WTC11 (cell line): Measurements from ENCODE around the gene SPATA9. TPM values are rescaled to one million over a fixed set of nuclear protein-coding genes. Genes with fewer than 3 reads are reported as not detected.

Source experiments
- ATAC-seq: fragments of 200-7000 bp; cut with Tn5 transposase; 2 replicates; pipeline ENCODE4 v1.10.0; 2021; ENCODE audit warnings: mild to moderate bottlenecking, moderate library complexity
- CTCF ChIA-PET: fragments of 300-600 bp; sonication (Branson Sonifier 250); formaldehyde crosslinking; loops from one replicate; lab custom pipeline; 2021; ENCODE audit warnings: antibody characterized with exemption; lab: Charles Lee
- POLR2A ChIA-PET: fragments of 350-600 bp; sonication (Branson Sonifier 250); formaldehyde crosslinking; loops from one replicate; lab custom pipeline; 2021; ENCODE audit warnings: antibody characterized with exemption; lab: Charles Lee
- DNase-seq: peaks from one replicate; pipeline ENCODE4 v3.0.0; 2021; ENCODE audit warnings: low spot score
- H3K27ac Mint-ChIP-seq: 2 replicates; pipeline ENCODE4 v1.8.0; 2021; ENCODE audit warnings: mixed read lengths
- H3K27me3 Mint-ChIP-seq: 2 replicates; pipeline ENCODE4 v1.8.0; 2021; ENCODE audit warnings: low read depth, mild to moderate bottlenecking, moderate library complexity, mixed read lengths
- H3K36me3 Mint-ChIP-seq: 2 replicates; pipeline ENCODE4 v1.8.0; 2021; ENCODE audit warnings: mixed read lengths
- H3K4me1 Mint-ChIP-seq: 2 replicates; pipeline ENCODE4 v1.8.0; 2022; ENCODE audit warnings: mixed read lengths
- H3K4me3 Mint-ChIP-seq: 2 replicates; pipeline ENCODE4 v1.8.0; 2021; ENCODE audit warnings: mild to moderate bottlenecking, moderate library complexity, mixed read lengths
- H3K9me3 Mint-ChIP-seq: 2 replicates; pipeline ENCODE4 v1.8.0; 2021; ENCODE audit warnings: mixed read lengths
- CREM ChIP-seq: sonication (generic); formaldehyde crosslinking; IDR thresholded peaks from 2 replicates; pipeline ENCODE4 v1.8.1; 2022; ENCODE audit warnings: mild to moderate bottlenecking, missing genetic modification reagents, moderate library complexity
- E2F1 ChIP-seq: sonication (generic); formaldehyde crosslinking; IDR thresholded peaks from 2 replicates; pipeline ENCODE4 v1.8.0; 2022; ENCODE audit warnings: mild to moderate bottlenecking, missing genetic modification reagents
- ESRRA ChIP-seq: sonication (generic); formaldehyde crosslinking; IDR thresholded peaks from 2 replicates; pipeline ENCODE4 v1.8.1; 2022; ENCODE audit warnings: mild to moderate bottlenecking, missing genetic modification reagents, borderline replicate concordance
- GABPB1 ChIP-seq: sonication (generic); formaldehyde crosslinking; IDR thresholded peaks from 2 replicates; pipeline ENCODE4 v1.8.1; 2023; ENCODE audit warnings: mild to moderate bottlenecking, missing genetic modification reagents
- HMGA2 ChIP-seq: fragments of 250-450 bp; sonication (Bioruptor Pico); IDR thresholded peaks from 2 replicates; pipeline ENCODE4 v1.4.0; 2021; ENCODE audit warnings: mild to moderate bottlenecking, moderate library complexity
- IRF2 ChIP-seq: sonication (generic); formaldehyde crosslinking; IDR thresholded peaks from 2 replicates; pipeline ENCODE4 v1.8.0; 2022; ENCODE audit warnings: low read depth, missing genetic modification reagents, borderline replicate concordance
- JAZF1 ChIP-seq: fragments of 250-450 bp; sonication (Bioruptor Pico); IDR thresholded peaks from 2 replicates; pipeline ENCODE4 v1.9.0; 2021; ENCODE audit warnings: moderate library complexity, mild to moderate bottlenecking, inconsistent platforms
- MAX ChIP-seq: sonication (generic); formaldehyde crosslinking; IDR thresholded peaks from 2 replicates; pipeline ENCODE4 v1.8.0; 2022; ENCODE audit warnings: mild to moderate bottlenecking, missing genetic modification reagents
- NFE2L1 ChIP-seq: sonication (generic); formaldehyde crosslinking; IDR thresholded peaks from 2 replicates; pipeline ENCODE4 v1.8.1; 2023; ENCODE audit warnings: missing genetic modification reagents
- NR3C1 ChIP-seq: sonication (generic); formaldehyde crosslinking; conservative IDR thresholded peaks from 2 replicates; pipeline ENCODE4 v1.8.1; 2023; ENCODE audit warnings: low read depth, mild to moderate bottlenecking, missing genetic modification reagents
- PRDM15 ChIP-seq: sonication (generic); formaldehyde crosslinking; IDR thresholded peaks from 2 replicates; pipeline ENCODE4 v1.8.0; 2022; ENCODE audit warnings: missing genetic modification reagents
- RELA ChIP-seq: sonication (generic); formaldehyde crosslinking; IDR thresholded peaks from 2 replicates; pipeline ENCODE4 v1.8.1; 2022; ENCODE audit warnings: missing genetic modification reagents, mild to moderate bottlenecking, borderline replicate concordance
- SP1 ChIP-seq: sonication (generic); formaldehyde crosslinking; conservative IDR thresholded peaks from 2 replicates; pipeline ENCODE4 v1.8.1; 2022; ENCODE audit warnings: missing genetic modification reagents
- STAT6 ChIP-seq: sonication (generic); formaldehyde crosslinking; conservative IDR thresholded peaks from 2 replicates; pipeline ENCODE4 v1.8.1; 2023; ENCODE audit warnings: mild to moderate bottlenecking, low read depth, missing genetic modification reagents, moderate library complexity
- ZBTB43 ChIP-seq: sonication (generic); formaldehyde crosslinking; IDR thresholded peaks from 2 replicates; pipeline ENCODE4 v1.8.1; 2023; ENCODE audit warnings: mild to moderate bottlenecking, missing genetic modification reagents
- ZNF138 ChIP-seq: sonication (generic); formaldehyde crosslinking; conservative IDR thresholded peaks from 2 replicates; pipeline ENCODE4 v1.8.1; 2022; ENCODE audit warnings: mild to moderate bottlenecking, moderate library complexity, missing genetic modification reagents
- ZNF219 ChIP-seq: sonication (generic); formaldehyde crosslinking; IDR thresholded peaks from 2 replicates; pipeline ENCODE4 v1.8.0; 2023; ENCODE audit warnings: missing genetic modification reagents, mild to moderate bottlenecking, borderline replicate concordance
- ZNF317 ChIP-seq: sonication (generic); formaldehyde crosslinking; IDR thresholded peaks from 2 replicates; pipeline ENCODE4 v1.8.1; 2023; ENCODE audit warnings: low read depth, mild to moderate bottlenecking, moderate library complexity, missing genetic modification reagents, borderline replicate concordance
- ZNF512 ChIP-seq: sonication (generic); formaldehyde crosslinking; IDR thresholded peaks from 2 replicates; pipeline ENCODE4 v1.8.1; 2022; ENCODE audit warnings: missing genetic modification reagents, borderline replicate concordance
- total RNA-seq: library from RNA; stranded (reverse); gene quantifications from 3 replicates; pipeline ENCODE4 v1.2.3, GENCODE V29; 2021

Gene SPATA9
- total RNA-seq, 1 experiment from 2014 or later: not detected

DNA sequence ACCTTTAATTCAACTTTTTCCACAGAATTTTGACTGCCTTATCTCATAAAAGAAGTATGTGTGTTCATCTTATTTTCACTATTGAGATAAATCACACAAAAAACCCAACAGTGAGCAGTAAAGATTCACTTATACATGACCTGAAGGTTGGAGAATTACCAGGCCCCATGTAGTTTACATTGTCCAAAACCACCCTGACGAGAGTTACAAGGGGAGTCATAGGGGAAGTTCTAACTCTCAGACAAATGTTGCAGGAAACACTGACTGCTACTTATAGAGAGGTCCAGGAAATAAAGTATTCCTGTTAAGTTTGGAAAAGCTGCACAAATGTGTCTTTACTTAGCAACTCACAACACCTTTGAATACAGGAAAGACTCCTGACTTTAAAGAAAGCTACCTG is 14.1 kb downstream of the SPATA9 start (continued):
- no peak for TF ChIP-seq MAX (CRISPR knock-in tag)
- TF ChIP-seq ZNF138 (CRISPR knock-in tag): no peak
- no peak for TF ChIP-seq IRF2 (CRISPR knock-in tag)

GRCh38 chr5:95668216-95668615 is 14.6 kb downstream of the SPATA9 start:
- H3K27me3 Mint-ChIP-seq: no peaks in the 10 kb centered on the region
- ATAC-seq (no peak), DNase-seq (no peak)
- no peaks in the 10 kb centered on the region for H3K36me3 Mint-ChIP-seq
- CTCF ChIA-PET: no interaction called here
- no peak overlapping the region for H3K27ac Mint-ChIP-seq
- POLR2A ChIA-PET: no interaction called here
- H3K9me3 Mint-ChIP-seq: no peaks in the 10 kb centered on the region
- H3K4me3 Mint-ChIP-seq: no peak overlapping the region
- TF ChIP-seq ZNF138 (CRISPR knock-in tag) (no peak), RELA (CRISPR knock-in tag) (no peak), NFE2L1 (CRISPR knock-in tag) (no peak), SP1 (CRISPR knock-in tag) (no peak)
- 0 out of 2 replicates have a peak, but pooled peaks cover 4% of the 10 kb centered on the region for H3K4me1 Mint-ChIP-seq

- Mint-ChIP-seq H3K27me3 (no peaks in the 10 kb centered on the region), H3K4me1 (0 out of 2 replicates have a peak, but pooled peaks cover 4% of the 10 kb centered on the region), H3K9me3 (no peaks in the 10 kb centered on the region), H3K36me3 (no peaks in the 10 kb centered on the region), H3K27ac (no peak overlapping the region), H3K4me3 (no peak overlapping the region)
- ATAC-seq: no peak
- TF ChIP-seq ZBTB43 (CRISPR knock-in tag) (no peak), SP1 (CRISPR knock-in tag) (no peak), ZNF317 (CRISPR knock-in tag) (no peak), ZNF219 (CRISPR knock-in tag) (no peak)
- ChIA-PET CTCF (no interaction called here), POLR2A (no interaction called here)
- DNase-seq: no peak
Observed at GRCh38 chr5:95667678-95668077, 15.1 kb downstream of the SPATA9 start.

DNA sequence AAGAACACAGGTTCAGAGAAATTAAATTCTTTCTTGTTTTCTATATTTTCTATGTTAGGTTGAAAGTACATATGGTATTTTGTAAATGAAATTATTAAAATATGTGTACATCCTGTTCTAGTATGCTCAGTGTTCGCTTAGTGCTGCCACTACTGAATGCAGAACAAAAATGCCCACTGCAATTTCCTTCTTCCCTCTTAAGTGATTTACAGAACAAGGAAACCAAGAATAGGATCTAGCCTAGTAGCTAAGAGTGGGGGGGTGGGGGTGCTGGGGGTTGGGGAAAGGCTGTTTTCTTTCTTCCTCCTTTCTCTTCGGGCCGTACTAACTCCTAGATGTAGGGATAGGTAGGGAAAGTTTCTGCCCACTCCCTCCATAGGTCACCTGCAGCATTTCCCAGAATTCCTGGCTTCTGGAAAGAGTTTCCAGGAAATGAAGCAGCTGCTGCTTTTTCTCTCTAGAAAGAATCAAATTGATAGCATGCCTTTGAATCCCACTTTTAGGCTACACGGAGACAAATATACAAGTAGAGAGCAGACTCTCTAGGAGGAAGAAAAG is 15.7 kb downstream of the SPATA9 start:
- Mint-ChIP-seq H3K4me1 (0 out of 2 replicates have a peak, but pooled peaks cover 4% of the 10 kb centered on the region), H3K9me3 (no peaks in the 10 kb centered on the region), H3K4me3 (no peak overlapping the region), H3K27me3 (no peaks in the 10 kb centered on the region), H3K36me3 (no peaks in the 10 kb centered on the region), H3K27ac (no peak overlapping the region)
- ATAC-seq (no peak), DNase-seq (no peak)
- ChIA-PET POLR2A (no interaction called here), CTCF (interaction anchor here (0.6 kb wide), 1 partner anchor 21 kb away, joined by 3 read pairs; the partner anchor contains the start of gene RFESD)
- TF ChIP-seq ESRRA (CRISPR knock-in tag): no peak
- no peak for TF ChIP-seq ZNF512 (CRISPR knock-in tag)
- no peak for TF ChIP-seq CREM (CRISPR knock-in tag)
- TF ChIP-seq E2F1 (CRISPR knock-in tag): no peak
- no peak for TF ChIP-seq HMGA2 (CRISPR knock-in tag)
- no peak for TF ChIP-seq GABPB1 (CRISPR knock-in tag)
- no peak for TF ChIP-seq ZNF317 (CRISPR knock-in tag)
- TF ChIP-seq RELA (CRISPR knock-in tag): no peak
- no peak for TF ChIP-seq NR3C1 (CRISPR knock-in tag)
- no peak for TF ChIP-seq STAT6 (CRISPR knock-in tag)
- no peak for TF ChIP-seq PRDM15 (CRISPR knock-in tag)
- TF ChIP-seq JAZF1 (CRISPR knock-in tag): no peak
